K562 (cell line): ENCODE measurements around the gene CTF1. TPM values are rescaled to one million over a fixed set of nuclear protein-coding genes. Genes with fewer than 3 reads are reported as not detected.

Source experiments
- ATAC-seq: fragments of 200-7000 bp; cut with Tn5 transposase; 3 replicates; pipeline ENCODE4 v1.9.1; 2020; ENCODE audit warnings: moderate library complexity
- BruUV-seq: library from RNA; stranded (reverse); fragments of 400-500 nt; replicated peaks from 2 replicates; lab custom pipeline; 2021; lab: Mats Ljungman, UMichigan
- CTCF ChIA-PET: fragments of 300-600 bp; formaldehyde crosslinking; extraction: SDS; loops from one replicate; lab custom pipeline; 2021; ENCODE audit warnings: low intra/inter-chr PET ratio; lab: Yijun Ruan, JAX
- POLR2A ChIA-PET: fragments of 300-600, 350-650 bp; sonication (Branson Sonifier 250); formaldehyde crosslinking; extraction: SDS; loops from one replicate; lab custom pipeline; 2021; ENCODE audit warnings: antibody characterized with exemption, inconsistent platforms; lab: Yijun Ruan, JAX
- DNase-seq, 4 experiments: peaks; one replicate each; pipeline versions ENCODE4 v3.0.0 to v3.0.0-alpha.2; 2011 to 2018; ENCODE audit warnings: low spot score in 3 of 4, mixed read lengths in 3 of 4; ENCODE audit errors: extremely low read depth in 1 of 4
- FAIRE-seq: peaks from 2 replicates; lab custom pipeline; 2011; peaks lifted over from hg19 to GRCh38; lab: Jason Lieb, UNC
- H2AFZ ChIP-seq: 2 replicates; pipeline ENCODE4 v1.6.0; 2011; ENCODE audit warnings: low read depth, low read length, control low read depth, inconsistent platforms
- H3K27ac ChIP-seq: fragments of 200-600 bp; 3 replicates; pipeline ENCODE4 v1.8.0; 2011; ENCODE audit warnings: low read depth, mild to moderate bottlenecking, control low read depth, inconsistent platforms, low read length, moderate library complexity, mixed read lengths; ENCODE audit errors: extremely low read depth
- H3K27me3 ChIP-seq, 2 experiments: fragments of 300-600 bp in 1 of 2; 2 replicates in 1 of 2; 3 replicates in 1 of 2; pipeline versions ENCODE4 v1.6.0 to v1.8.0; 2011; ENCODE audit warnings: inconsistent platforms in 2 of 2, low read length in 2 of 2, mild to moderate bottlenecking in 1 of 2, mixed read lengths in 1 of 2, moderate library complexity in 1 of 2; ENCODE audit not compliant: control insufficient read depth in 2 of 2, insufficient read depth in 2 of 2
- H3K36me3 ChIP-seq: fragments of 300-600 bp; 3 replicates; pipeline ENCODE4 v1.8.0; 2011; ENCODE audit warnings: mild to moderate bottlenecking, low read length, inconsistent platforms; ENCODE audit not compliant: control insufficient read depth, insufficient read depth
- H3K4me1 ChIP-seq, 2 experiments: fragments of 200-600 bp in 1 of 2; replicated peaks in 1 of 2; 2 replicates in 1 of 2; 3 replicates in 1 of 2; pipeline versions ENCODE4 v1.5.1 to v1.8.0; 2011; ENCODE audit warnings: inconsistent platforms in 2 of 2, low read length in 2 of 2, mild to moderate bottlenecking in 1 of 2, mixed read lengths in 1 of 2, moderate library complexity in 1 of 2; ENCODE audit not compliant: control insufficient read depth in 2 of 2, insufficient read depth in 2 of 2
- H3K4me2 ChIP-seq: 2 replicates; pipeline ENCODE4 v1.6.1; 2011; ENCODE audit warnings: low read length, control low read depth, inconsistent platforms, mixed read lengths; ENCODE audit not compliant: insufficient read depth
- H3K4me3 ChIP-seq: fragments of 200-600 bp; sonication (generic), shearing (Covaris generic); 2 replicates; pipeline ENCODE4 v1.5.1; 2016; ENCODE audit warnings: control low read depth, inconsistent platforms
- H3K79me2 ChIP-seq: fragments of 200-600 bp; 3 replicates; pipeline ENCODE4 v1.8.0; 2011; ENCODE audit warnings: low read length, inconsistent platforms; ENCODE audit not compliant: control insufficient read depth, insufficient read depth
- H3K9ac ChIP-seq, 2 experiments: 2 replicates each; pipeline versions ENCODE4 v1.6.0 to v1.6.1; 2011; ENCODE audit warnings: low read depth in 2 of 2, low read length in 2 of 2, control low read depth in 1 of 2, inconsistent platforms in 1 of 2, mild to moderate bottlenecking in 1 of 2, mixed read lengths in 1 of 2; ENCODE audit not compliant: insufficient read depth in 1 of 2
- H3K9me1 ChIP-seq: one replicate; pipeline ENCODE4 v1.6.0; 2011; ENCODE audit warnings: inconsistent platforms, mild to moderate bottlenecking, low read length, moderate library complexity; ENCODE audit not compliant: control insufficient read depth, insufficient read depth
- H3K9me3 ChIP-seq: replicated peaks from 2 replicates; pipeline ENCODE4 v1.5.1; 2011; ENCODE audit warnings: low read depth, low read length, inconsistent platforms; ENCODE audit not compliant: control insufficient read depth, insufficient read depth
- H4K20me1 ChIP-seq: replicated peaks from 2 replicates; pipeline ENCODE4 v1.6.1; 2011; ENCODE audit warnings: low read length, inconsistent platforms, mixed read lengths; ENCODE audit not compliant: control insufficient read depth, insufficient read depth
- ARID1B ChIP-seq: fragments of 450-650 bp; IDR thresholded peaks from 2 replicates; pipeline ENCODE4 v1.6.1; 2016; ENCODE audit warnings: antibody characterized with exemption, mild to moderate bottlenecking, inconsistent platforms
- C11orf30 ChIP-seq: fragments of 450-650 bp; IDR thresholded peaks from 2 replicates; pipeline ENCODE4 v1.6.1; 2016; ENCODE audit warnings: low read depth, mild to moderate bottlenecking
- FIP1L1 ChIP-seq: fragments of 200-400 bp; formaldehyde crosslinking; IDR thresholded peaks from 2 replicates; pipeline ENCODE4 v1.6.1; 2018; ENCODE audit warnings: mild to moderate bottlenecking, low read depth, low read length; ENCODE audit not compliant: poor library complexity, severe bottlenecking
- ILF3 ChIP-seq: fragments of 450-650 bp; IDR thresholded peaks from 2 replicates; pipeline ENCODE4 v1.6.1; 2018; ENCODE audit warnings: antibody characterized with exemption, mild to moderate bottlenecking, moderate library complexity, borderline replicate concordance
- MAFG ChIP-seq: fragments of 450-650 bp; conservative IDR thresholded peaks from 2 replicates; pipeline ENCODE4 v1.6.1; 2016; ENCODE audit warnings: missing genetic modification characterization, missing compliant biosample characterization
- MAFK ChIP-seq: IDR thresholded peaks from 2 replicates; pipeline ENCODE4 v1.6.1; 2011; ENCODE audit warnings: low read length, improper control_type of control experiment
- RAD51 ChIP-seq: fragments of 450-650 bp; IDR thresholded peaks from 2 replicates; pipeline ENCODE4 v1.7.1; 2016; ENCODE audit warnings: low read depth, mild to moderate bottlenecking, borderline replicate concordance
- ZNF134 ChIP-seq: fragments of 250-450 bp; sonication (Bioruptor Pico); conservative IDR thresholded peaks from 2 replicates; pipeline ENCODE4 v1.4.0; 2020
- ZNF197 ChIP-seq: fragments of 200-800 bp; sonication (Bioruptor generic); IDR thresholded peaks from 2 replicates; pipeline ENCODE4 v1.6.1; 2016; ENCODE audit warnings: low read depth, missing genetic modification characterization, missing compliant biosample characterization
- ZNF316 ChIP-seq: fragments of 450-650 bp; IDR thresholded peaks from 2 replicates; pipeline ENCODE4 v1.6.1; 2016
- WGBS: fragments of 100-300 bp; shearing (Covaris generic); methylation state at CpG from one replicate; pipeline ENCODE4 v1.1.6; 2016; ENCODE audit warnings: low coverage, mixed read lengths; ENCODE audit not compliant: insufficient coverage; ENCODE audit errors: missing lambda C conversion rate; 5-methylcytosine and 5-hydroxymethylcytosine counted together
- in situ Hi-C: fragments of 300-500 bp; cut with MboI; formaldehyde crosslinking; loops from 4 replicates; pipeline ENCODE4 v1.15.0; 2018; ENCODE audit warnings: inconsistent platforms, mixed read lengths
- intact Hi-C: fragments of 100-400 bp; cut with micrococcal nuclease; formaldehyde crosslinking; loops from 2 replicates; pipeline ENCODE4 v1.14.2; 2022
- polyA plus RNA-seq, 8 experiments: library from polyadenylated mRNA; depleted of rRNA in 4 of 8; stranded (reverse) in 5 of 8; unstranded in 3 of 8; fragments of >200 nt; fragmentation: Nextera tagmentation in 2 of 8; fragmentation: Illumina TruSeq in 1 of 8; extraction: Ambion mirVana in 2 of 8; extraction: Trizol in 1 of 8; gene quantifications; 2 replicates each; pipeline versions ENCODE4 v1.2.1 to v1.2.3, GENCODE V29; 2011 to 2014; ENCODE audit warnings: inconsistent platforms in 1 of 8, missing spikeins in 1 of 8
- total RNA-seq, 7 experiments: library from RNA; depleted of rRNA in 6 of 7; stranded (reverse); fragments of >200 nt in 6 of 7; fragmentation: Illumina TruSeq in 2 of 7; extraction: Trizol in 2 of 7; gene quantifications; 2 replicates each; pipeline versions ENCODE4 v1.2.1 to v1.2.3, GENCODE V29; 2011 to 2021; ENCODE audit warnings: low replicate concordance in 1 of 7
- TF ChIP-seq, protein P1 (sequence below): sonication (generic); formaldehyde crosslinking; IDR thresholded peaks from 2 replicates; pipeline ENCODE4 v1.5.0; 2020; ENCODE audit warnings: missing genetic modification reagents
- TF ChIP-seq, protein P2 (sequence below): fragments of 450-650 bp; formaldehyde crosslinking; IDR thresholded peaks from 2 replicates; pipeline ENCODE4 v1.4.0; 2020; ENCODE audit warnings: mild to moderate bottlenecking, moderate library complexity
- TF ChIP-seq, protein P3 (sequence below): fragments of 450-650 bp; formaldehyde crosslinking; IDR thresholded peaks from 2 replicates; pipeline ENCODE4 v1.4.0; 2020; ENCODE audit warnings: mild to moderate bottlenecking, mixed read lengths

The CTF1 gene
- total and polyA plus RNA-seq, 9 of the 15 experiments (the other 6 are each of a cell fraction or from before 2014, with no cell fraction given), result 0.24 to 2.5 (median 0.44) TPM

DNA sequence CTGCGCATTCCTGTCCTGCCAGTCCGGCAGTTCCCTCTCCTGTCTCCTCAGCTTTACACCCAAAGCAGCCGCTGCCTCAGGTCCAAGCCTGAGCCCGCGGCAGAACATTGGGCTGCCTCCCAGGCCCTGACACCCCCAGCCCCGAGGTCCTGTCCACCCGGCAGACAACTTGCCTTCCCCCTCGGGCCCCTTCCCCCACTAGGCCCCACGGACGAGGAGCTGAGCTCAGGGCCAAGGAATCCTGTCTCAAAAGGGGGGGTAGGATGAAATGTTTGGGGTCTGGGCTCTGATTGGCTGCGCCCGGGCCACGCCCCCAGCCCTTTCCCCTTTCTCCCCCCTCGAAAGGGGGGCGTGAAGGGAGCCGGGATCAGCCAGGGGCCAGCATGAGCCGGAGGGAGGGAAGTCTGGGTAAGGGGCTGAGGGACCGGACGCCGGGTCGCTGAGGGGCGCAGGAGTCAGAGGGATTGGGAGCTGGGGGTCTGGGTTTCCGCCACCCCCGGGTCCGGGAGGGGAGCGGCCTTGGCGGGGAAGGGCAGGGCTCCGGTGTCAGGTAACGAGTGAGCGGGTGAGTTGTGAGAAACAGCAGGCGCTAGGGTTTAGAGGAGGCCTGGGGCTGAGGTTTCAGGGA lies at the start of gene CTF1 (continued):
- peak; percentile 51 for TF ChIP-seq FIP1L1

DNA sequence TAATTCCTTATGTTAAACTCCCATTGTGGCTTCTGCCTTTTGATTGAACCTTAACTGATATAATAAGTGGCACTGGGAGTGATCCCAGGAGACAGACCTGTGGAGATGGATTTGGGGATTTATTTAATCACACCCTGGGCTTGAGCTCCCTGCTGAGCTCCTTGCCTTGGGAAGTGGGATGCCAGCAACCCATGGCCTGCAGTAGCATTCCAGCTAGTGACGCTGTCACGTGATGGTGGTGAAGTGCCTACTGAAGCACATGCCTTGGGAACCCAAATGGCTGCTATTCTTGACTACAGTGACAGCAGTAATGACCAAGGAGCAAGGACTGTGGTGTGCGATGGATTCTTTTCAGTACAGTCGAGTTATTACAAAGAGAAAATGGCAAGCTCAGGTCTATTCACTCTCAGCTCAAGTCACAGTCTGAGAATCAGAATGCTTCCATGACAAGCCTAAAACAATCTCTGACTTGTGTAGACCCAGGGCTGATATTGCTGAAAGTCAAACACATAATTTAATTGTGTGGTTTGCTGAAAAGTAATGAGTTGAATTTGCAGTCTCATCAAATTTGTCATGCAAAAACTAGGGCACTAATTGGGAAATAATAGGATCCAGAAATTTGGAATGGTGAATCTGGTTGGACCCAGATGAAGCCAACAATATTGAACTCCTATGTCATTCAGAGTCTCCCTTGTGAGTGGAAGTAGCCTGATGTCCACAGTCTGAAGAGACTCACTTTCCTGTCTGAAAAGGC lies 49.6 kb upstream of the CTF1 start:
- in situ Hi-C loops (loop anchor here (5.0 to 10.0 kb wide), 2 partner anchors 58 to 75 kb away; partner anchors contain the start of gene FBXL19), intact Hi-C loops (no loop called here)
- Histone ChIP-seq H3K9me1 (no peaks in the 10 kb centered on the region), H3K4me3 (no peak overlapping the region), H2AFZ (no peak overlapping the region), H3K9me3 (no peaks in the 10 kb centered on the region), H3K79me2 (no peaks in the 10 kb centered on the region), H3K27me3 (no peaks in the 10 kb centered on the region), H3K4me2 (no peak overlapping the region), H3K9ac (no peak overlapping the region), H3K4me1 (peaks cover 4 to 8% of the 10 kb centered on the region in 2 experiments; a peak in 2 of 5 replicates), H3K36me3 (no peaks in the 10 kb centered on the region), H3K27ac (no peak overlapping the region), H4K20me1 (no peaks in the 10 kb centered on the region)
- BruUV-seq, result no TSS peak
- ChIA-PET POLR2A (interaction anchor here (0.6 to 2.4 kb wide), 2 partner anchors 10 to 430 kb away, joined by 3 to 13 read pairs; no protein-coding TSS in a partner anchor), CTCF (no interaction called here)
- DNase-seq, result no peak
- 42% methylated on average over 4 of the region's 4 CpGs for WGBS
- ATAC-seq, result no peak
- no peak for FAIRE-seq
- TF ChIP-seq ILF3, result no peak
- peak; percentile 67 for TF ChIP-seq C11orf30
- TF ChIP-seq, protein P1, sequence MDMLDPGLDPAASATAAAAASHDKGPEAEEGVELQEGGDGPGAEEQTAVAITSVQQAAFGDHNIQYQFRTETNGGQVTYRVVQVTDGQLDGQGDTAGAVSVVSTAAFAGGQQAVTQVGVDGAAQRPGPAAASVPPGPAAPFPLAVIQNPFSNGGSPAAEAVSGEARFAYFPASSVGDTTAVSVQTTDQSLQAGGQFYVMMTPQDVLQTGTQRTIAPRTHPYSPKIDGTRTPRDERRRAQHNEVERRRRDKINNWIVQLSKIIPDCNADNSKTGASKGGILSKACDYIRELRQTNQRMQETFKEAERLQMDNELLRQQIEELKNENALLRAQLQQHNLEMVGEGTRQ, result peak; percentile 51
- TF ChIP-seq, protein P2, sequence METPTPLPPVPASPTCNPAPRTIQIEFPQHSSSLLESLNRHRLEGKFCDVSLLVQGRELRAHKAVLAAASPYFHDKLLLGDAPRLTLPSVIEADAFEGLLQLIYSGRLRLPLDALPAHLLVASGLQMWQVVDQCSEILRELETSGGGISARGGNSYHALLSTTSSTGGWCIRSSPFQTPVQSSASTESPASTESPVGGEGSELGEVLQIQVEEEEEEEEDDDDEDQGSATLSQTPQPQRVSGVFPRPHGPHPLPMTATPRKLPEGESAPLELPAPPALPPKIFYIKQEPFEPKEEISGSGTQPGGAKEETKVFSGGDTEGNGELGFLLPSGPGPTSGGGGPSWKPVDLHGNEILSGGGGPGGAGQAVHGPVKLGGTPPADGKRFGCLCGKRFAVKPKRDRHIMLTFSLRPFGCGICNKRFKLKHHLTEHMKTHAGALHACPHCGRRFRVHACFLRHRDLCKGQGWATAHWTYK (CRISPR knock-in tag), result no peak
- TF ChIP-seq ARID1B, result no peak
- TF ChIP-seq ZNF197 (CRISPR knock-in tag), result no peak
- peak; percentile 36; the same call in 1 of the 2 replicates for TF ChIP-seq RAD51
- TF ChIP-seq ZNF316, result peak; percentile 85
- 0 out of 2 replicates have a peak, but pooled peaks have one; percentile 24 for TF ChIP-seq MAFK
- TF ChIP-seq, protein P3, sequence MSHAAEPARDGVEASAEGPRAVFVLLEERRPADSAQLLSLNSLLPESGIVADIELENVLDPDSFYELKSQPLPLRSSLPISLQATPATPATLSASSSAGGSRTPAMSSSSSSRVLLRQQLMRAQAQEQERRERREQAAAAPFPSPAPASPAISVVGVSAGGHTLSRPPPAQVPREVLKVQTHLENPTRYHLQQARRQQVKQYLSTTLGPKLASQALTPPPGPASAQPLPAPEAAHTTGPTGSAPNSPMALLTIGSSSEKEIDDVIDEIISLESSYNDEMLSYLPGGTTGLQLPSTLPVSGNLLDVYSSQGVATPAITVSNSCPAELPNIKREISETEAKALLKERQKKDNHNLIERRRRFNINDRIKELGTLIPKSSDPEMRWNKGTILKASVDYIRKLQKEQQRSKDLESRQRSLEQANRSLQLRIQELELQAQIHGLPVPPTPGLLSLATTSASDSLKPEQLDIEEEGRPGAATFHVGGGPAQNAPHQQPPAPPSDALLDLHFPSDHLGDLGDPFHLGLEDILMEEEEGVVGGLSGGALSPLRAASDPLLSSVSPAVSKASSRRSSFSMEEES, result peak; percentile 61
- peak; percentile 56; the same call in 1 of the 2 replicates for TF ChIP-seq MAFG (tag)
- no peak for TF ChIP-seq ZNF134
